Superior temporal gyrus (tissue), 1 donor: Measurements from ENCODE around the gene GUCY1B1.
"Not testable (repeated sequence)": the region's sequence is repeated elsewhere in the genome, so short reads cannot be mapped to it uniquely, and the experiment has no call there.

Experiments
- DNase-seq: peaks from one replicate; pipeline ENCODE4 v3.0.0-alpha.2; 2016; ENCODE audit errors: extremely low spot score

GUCY1B1 gene

GRCh38 chr4:155761916-155762315 lies 3.1 kb downstream of the GUCY1B1 start:
- no peak for DNase-seq

- peak; percentile 12 for DNase-seq
Measured at GRCh38 chr4:155762334-155762733, 3.5 kb downstream of the GUCY1B1 start.

- no peak for DNase-seq
Measured at GRCh38 chr4:155763551-155763950, 4.7 kb downstream of the GUCY1B1 start.

GRCh38 chr4:155765149-155765548 lies 6.3 kb downstream of the GUCY1B1 start:
- DNase-seq = peak; percentile 23

- DNase-seq = peak; percentile 28
Measured at GRCh38 chr4:155766622-155767021, 7.8 kb downstream of the GUCY1B1 start.

- no peak for DNase-seq
Measured at GRCh38 chr4:155768370-155768769, 9.5 kb downstream of the GUCY1B1 start.

- DNase-seq = peak; percentile 12
Measured at GRCh38 chr4:155769090-155769489, 10.3 kb downstream of the GUCY1B1 start.

GRCh38 chr4:155772459-155773195 lies 13.8 kb downstream of the GUCY1B1 start:
- peak; percentile 16 for DNase-seq

GRCh38 chr4:155773196-155773800 lies 14.5 kb downstream of the GUCY1B1 start:
- DNase-seq = peak; percentile 24

GRCh38 chr4:155774033-155774432 lies 15.2 kb downstream of the GUCY1B1 start:
- no peak for DNase-seq

- peak; percentile 73 for DNase-seq
Measured at GRCh38 chr4:155777971-155778735, 19.3 kb downstream of the GUCY1B1 start.

- no peak for DNase-seq
Measured at GRCh38 chr4:155780775-155781174, 22.0 kb downstream of the GUCY1B1 start.

- no peak for DNase-seq
Measured at GRCh38 chr4:155781249-155781831, 22.5 kb downstream of the GUCY1B1 start.

- no peak for DNase-seq
Measured at GRCh38 chr4:155784637-155785036, 25.8 kb downstream of the GUCY1B1 start.

- no peak for DNase-seq
Measured at GRCh38 chr4:155785828-155786227, 27.0 kb downstream of the GUCY1B1 start.

- peak; percentile 75 for DNase-seq
Measured at GRCh38 chr4:155787113-155787710, 28.4 kb downstream of the GUCY1B1 start.

GRCh38 chr4:155789391-155789790 lies 30.6 kb downstream of the GUCY1B1 start:
- no peak for DNase-seq

- DNase-seq = no peak
Measured at GRCh38 chr4:155789982-155790381, 31.2 kb downstream of the GUCY1B1 start.

GRCh38 chr4:155794589-155795236 lies 35.9 kb downstream of the GUCY1B1 start:
- DNase-seq = no peak

- DNase-seq = no peak
Measured at GRCh38 chr4:155795991-155796390, 37.2 kb downstream of the GUCY1B1 start.

GRCh38 chr4:155797581-155797980 lies 38.8 kb downstream of the GUCY1B1 start:
- DNase-seq = not testable (repeated sequence)
